NCI-H1105 treated with DMSO at 0.1 percent for 48 hours (cell line): Measurements from ENCODE around the gene SCARB1.

Experiments used
- DNase-seq: peaks from one replicate; lab custom pipeline; 2025; lab: John Stamatoyannopoulos, UW

SCARB1 gene

DNA sequence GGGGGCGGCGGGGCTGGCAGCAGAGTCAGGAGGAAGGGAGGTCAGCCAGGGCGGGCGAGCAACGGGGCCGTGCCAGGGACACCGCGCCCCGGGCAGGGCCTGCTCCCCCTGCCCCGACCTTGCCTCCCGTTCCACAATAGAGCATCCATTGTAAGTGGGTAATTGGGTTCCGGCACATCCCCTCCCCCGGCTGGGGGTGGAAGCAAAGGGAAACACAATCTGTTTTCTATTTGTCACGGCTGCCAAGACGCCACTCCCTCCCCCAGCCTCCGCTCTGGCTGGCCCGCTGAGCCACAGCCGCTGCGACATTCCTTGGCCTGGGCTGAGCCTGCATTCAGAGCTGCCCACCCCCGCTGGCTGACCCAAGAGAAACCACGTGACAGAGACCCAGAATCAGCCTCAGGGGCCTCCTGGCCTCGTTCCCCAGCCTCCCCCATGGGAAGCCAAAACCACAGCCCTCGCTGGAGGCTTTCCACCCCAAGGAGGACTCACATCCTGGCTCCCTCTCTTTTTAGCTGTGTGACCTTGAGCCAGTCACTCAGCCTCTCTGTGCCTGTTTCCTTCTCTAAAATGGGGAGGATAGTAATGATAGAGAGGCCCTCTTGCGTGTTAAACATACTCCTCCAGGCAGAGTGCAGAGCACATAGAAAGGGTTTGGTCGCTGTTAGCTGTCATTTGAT lies 117.6 kb downstream of the SCARB1 start:
- peak; percentile 78 for DNase-seq

- no peak for DNase-seq
Measured at GRCh38 chr12:124745465-124745890, 118.2 kb downstream of the SCARB1 start.

- DNase-seq: no peak
Measured at GRCh38 chr12:124744659-124745464, 118.8 kb downstream of the SCARB1 start.

- DNase-seq: no peak
Measured at GRCh38 chr12:124744273-124744640, 119.4 kb downstream of the SCARB1 start.

DNA sequence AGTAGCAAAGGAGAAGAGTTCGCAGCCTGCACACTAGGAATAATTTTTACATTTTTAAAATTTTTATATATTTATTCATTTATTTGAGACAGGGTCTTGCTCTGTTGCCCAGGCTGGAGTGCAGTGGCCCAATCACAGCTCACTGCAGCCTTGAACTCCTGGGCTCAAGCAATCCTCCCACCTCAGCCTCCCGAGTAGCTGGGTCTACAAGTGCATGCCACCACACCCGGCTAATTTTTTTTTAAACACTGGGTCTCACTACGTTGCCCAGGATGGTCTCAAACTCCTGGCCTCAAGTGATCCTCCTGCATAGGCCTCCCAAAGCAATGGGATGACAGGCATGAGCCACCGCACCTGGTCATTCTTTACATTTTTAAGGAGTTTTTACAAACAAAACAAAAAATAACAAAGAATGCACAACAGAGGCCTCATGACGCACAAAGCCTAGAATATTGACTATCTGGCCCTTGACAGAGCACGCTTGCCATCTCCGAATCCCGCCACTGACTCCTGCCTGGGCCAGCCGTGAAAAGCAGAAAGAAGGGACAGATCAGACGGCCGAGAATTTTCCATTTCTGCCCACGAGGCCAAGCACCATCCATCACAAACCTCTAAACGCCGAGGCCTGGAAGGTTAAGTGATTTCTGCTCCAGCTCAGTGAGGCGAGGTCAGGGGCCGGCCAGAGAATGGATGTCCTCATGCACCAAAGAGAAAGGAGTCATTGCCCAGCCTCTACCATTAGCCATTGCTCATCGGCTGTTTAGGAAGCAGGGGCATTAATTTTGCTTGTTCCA lies 120.0 kb downstream of the SCARB1 start:
- no peak for DNase-seq

- no peak for DNase-seq
Measured at GRCh38 chr12:124742678-124743077, 121.0 kb downstream of the SCARB1 start.

GRCh38 chr12:124742111-124742510 lies 121.6 kb downstream of the SCARB1 start:
- DNase-seq: no peak

DNA sequence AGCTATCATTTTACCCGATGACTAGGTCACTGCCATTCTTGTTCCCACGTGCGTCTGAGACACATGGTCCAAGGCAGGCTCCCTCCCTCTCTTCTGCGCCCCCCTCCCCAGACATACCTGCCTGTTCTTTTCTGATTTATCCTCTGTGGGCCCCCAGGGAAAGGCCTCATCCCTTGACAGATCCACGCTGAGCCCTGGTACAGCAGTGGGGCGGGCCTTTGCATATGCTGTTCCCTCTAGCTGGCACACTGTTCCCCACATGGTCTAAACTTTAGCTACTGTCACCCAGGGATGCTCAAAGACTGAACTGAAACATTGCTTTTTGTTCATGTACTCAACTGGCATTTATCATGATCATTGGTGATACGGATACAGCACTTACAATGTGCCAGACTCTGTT lies 122.5 kb downstream of the SCARB1 start:
- no peak for DNase-seq

GRCh38 chr12:124740691-124741137 lies 123.0 kb downstream of the SCARB1 start:
- DNase-seq: no peak

GRCh38 chr12:124739953-124740561 lies 123.6 kb downstream of the SCARB1 start:
- no peak for DNase-seq

DNA sequence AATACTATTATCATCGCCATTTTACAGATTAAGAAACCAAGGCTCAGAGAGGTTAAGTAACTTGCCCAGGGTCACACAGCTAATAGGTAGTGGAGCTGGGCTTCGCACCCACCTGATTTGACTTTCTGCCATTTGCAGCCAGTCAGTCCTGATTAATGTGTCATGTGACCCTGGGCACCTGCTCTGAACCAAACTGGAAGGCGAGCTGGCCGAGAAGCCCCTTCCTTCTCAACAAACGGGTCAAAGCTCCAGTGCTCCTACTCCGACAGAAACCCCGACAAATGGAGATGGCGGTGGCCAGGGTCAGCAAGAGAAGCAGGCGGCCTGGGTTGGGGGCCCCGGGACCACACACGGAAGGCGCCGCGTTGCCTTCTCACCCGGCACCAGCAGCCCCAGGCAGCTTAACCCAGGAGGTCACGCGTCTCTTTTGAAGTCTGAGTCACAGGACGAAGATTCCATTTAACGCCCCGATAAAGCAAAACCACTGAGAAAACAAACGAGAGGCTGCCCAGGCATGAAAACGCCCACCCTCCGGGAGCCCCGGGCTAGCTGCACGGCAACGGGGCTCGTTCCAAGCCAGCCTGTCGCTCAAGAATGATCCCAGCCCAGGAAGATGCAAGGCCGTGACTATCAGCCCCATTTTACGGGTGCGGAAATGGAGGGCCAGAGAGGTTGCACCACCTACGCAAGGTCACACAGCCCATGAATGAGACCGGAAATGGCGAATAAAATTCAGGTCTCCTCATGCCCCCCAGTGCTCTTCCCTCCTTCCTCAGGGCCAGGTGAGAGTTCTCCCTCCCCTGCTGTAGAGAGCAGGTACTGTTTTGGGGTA lies 124.8 kb downstream of the SCARB1 start:
- no peak for DNase-seq

DNA sequence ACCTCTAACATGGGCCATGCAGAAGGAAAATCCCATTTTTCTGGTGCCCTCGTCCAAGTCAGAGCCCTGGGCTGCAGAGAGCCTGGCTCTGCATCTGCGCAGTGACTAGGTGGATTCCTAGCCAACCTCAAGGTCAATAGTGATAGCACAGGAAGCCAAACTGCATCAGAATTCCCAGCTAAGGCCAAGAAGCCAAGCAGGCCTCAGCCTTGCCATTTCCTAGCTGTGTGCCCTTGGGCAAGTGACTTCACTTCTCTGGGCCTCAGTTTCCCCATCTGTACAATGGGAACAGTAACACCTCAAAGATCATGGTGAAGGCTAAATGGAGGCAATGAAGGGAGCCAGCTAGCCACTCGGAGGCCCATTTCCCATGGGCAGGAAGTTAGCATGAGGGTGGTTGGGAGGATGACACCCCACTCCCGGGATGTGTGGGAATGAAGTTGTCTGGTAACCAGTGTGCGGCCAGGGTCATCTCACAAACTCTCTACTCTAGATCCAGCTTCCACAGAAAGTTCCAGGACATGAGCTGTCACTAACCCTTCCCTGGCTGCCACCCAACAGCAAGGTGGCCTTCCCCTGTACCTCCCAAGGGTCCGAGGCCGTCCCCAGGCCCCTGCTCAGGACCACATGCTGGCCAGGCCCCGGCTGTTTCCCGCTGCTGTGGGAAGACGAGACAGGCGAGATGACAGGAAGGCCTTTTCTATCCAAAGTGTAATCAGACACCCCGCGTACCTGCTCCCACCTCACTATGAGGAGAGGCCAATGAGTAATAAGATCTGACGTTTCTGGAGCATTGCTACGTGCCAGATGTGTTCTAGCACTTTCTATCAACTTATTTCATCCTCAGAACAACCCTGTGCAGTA lies 125.7 kb downstream of the SCARB1 start:
- DNase-seq: no peak

DNA sequence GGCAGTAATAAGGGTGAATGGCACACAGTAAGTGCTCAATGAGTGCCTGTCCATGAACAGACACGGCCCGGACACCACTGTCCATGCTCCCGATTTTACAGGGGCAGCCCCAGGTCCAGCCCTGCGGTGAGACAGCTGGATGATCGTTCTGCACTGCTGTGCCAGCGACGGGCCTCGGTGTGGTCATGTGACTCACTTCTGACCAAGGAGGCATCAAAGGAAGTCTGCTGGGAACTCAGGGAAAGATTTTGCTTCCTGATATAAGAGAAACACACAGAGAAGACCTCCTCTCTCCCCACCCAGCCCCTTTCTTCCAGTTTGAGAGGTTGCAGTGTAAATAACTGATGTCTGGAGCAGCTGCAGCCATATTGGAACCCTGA lies 126.6 kb downstream of the SCARB1 start:
- DNase-seq: no peak

DNA sequence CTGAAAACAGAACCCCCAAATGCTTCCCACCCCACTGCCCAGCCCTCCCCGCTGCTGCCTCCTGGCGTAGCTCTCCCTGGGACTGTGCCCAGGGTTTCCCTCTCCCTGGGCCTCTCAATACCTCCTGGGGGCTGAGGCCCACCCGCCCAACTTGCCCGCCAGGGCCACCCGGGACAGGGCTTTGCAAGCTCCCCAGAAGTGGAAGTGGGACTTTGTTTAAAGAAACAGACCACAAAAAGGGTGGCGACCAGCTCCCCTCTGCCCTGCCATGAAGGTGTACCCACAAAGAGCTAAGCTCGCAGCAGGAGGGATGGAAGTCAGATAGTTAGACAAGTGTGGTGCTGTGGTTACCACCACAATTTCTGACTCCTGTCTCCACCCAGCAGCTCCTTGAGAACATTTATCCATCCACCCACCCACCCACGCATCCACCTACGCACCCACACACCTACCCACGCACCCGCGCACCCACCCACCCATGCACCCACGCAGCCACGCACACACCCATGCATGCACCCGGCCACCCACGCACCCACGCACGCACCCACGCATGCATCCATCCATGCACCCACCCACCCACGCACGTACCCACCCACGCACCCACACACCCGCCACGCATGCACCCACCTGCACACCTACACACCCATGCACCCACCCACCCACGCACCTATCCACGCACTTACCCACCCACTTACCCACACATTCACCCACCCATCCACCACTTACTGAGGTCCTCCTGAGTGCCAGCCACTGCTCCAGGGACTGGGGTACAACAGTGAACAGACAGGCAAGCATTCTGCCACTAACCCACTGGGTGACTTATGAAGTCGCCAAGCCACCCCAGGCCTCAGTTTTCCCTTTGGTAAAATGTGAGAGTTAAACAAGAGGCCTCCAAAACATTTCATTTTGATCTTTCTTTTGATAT lies 127.3 kb downstream of the SCARB1 start:
- no peak for DNase-seq

- no peak for DNase-seq
Measured at GRCh38 chr12:124734224-124734788, 129.4 kb downstream of the SCARB1 start.

DNA sequence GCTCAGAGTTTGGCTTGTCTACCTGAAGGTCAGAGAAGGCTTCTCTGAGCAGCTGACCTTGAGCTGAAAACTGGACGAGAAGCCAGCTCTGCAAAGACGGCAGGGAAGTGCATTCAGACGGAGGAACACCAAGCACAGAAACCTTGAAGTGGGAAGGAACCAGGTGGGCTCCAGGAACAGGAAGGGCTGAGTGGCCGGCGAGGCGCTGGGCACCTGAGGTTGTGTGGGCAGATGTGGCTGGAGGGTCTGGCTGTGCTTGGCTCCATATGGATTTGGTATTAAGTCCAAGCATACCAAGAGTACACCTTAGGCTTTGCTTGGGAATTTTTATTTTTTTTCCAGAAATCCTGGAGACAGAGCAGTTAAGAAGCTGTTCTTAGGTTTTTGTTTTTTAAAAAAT lies 130.6 kb downstream of the SCARB1 start:
- DNase-seq: no peak

DNA sequence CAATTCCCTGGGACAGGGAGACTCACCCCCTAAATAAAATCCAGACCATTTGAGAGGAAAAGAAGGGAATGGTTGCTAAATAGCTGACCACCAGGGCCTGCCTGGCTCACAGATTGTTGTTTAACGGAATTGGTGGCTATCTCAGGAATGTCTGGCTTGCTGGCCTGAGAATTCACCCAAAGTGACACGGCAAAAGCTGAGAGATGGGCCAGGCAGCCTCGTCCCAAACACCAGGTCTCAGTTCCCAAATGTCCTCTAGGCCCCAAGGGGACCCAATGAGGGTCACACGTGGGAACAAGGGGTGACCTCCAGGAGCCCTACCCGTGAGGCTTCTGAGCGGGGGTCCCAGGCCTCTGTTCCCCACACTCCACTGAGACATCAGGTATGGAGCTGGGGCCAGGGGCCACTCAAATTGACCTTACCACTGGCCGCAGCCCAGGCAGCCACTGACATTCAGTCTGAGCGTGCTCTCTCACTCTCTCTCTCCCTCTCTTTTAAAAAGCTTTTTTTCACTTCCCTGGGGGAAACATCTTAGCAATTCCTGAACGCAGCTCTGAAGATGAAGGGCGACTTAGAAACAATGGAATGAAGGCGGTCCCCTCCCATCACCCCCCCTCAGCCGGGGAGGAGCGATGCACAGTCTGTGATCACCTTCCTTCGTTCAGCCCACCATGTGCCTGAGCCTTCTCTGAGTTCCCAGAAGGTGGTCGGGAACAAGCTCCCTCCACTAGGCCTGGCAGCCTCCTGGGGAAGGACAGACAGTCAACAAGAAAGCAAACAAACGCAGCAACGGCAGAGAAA lies 131.2 kb downstream of the SCARB1 start:
- DNase-seq: no peak

DNA sequence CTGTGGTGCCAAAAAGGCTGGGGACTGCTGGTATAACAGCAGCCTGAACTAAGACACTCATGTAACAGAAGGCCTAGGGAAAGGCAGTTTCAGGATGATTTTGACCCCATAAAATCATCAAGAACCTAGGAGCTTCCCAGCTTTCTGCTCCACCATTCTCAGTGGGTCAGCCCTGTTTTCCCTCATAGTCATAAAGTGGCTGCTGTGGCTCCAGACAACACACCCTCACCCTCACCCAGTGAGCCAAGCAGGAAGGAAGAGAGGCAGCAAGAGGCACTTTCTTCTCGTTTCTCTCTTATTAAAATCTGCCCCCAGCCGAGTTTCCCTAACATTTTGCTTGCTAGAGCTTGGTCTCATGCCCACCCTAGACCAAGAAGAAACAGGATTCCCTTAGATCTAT lies 131.8 kb downstream of the SCARB1 start:
- no peak for DNase-seq
